ENCODE data around the gene GLIS1.
"Not testable (repeated sequence)": the region's sequence is repeated elsewhere in the genome, so short reads cannot be mapped to it uniquely, and the experiment has no call there.

The GLIS1 gene

GRCh38 chr1:53556657-53557227, 182.2 kb downstream of the GLIS1 start:
- DNase-seq, result no peak

GRCh38 chr1:53555620-53556326, 183.2 kb downstream of the GLIS1 start:
- not testable (repeated sequence) for DNase-seq

- DNase-seq, result no peak
Measured at GRCh38 chr1:53554592-53555305, 184.2 kb downstream of the GLIS1 start.

- DNase-seq, result no peak
Measured at GRCh38 chr1:53553734-53554509, 185.0 kb downstream of the GLIS1 start.

GRCh38 chr1:53552981-53553733, 185.8 kb downstream of the GLIS1 start:
- no peak for DNase-seq

- no peak for DNase-seq
Measured at GRCh38 chr1:53552146-53552861, 186.7 kb downstream of the GLIS1 start.

- DNase-seq, result no peak
Measured at GRCh38 chr1:53551428-53551995, 187.5 kb downstream of the GLIS1 start.

GRCh38 chr1:53550201-53550741, 188.7 kb downstream of the GLIS1 start:
- no peak for DNase-seq

GRCh38 chr1:53549781-53550180, 189.2 kb downstream of the GLIS1 start:
- no peak for DNase-seq

DNA sequence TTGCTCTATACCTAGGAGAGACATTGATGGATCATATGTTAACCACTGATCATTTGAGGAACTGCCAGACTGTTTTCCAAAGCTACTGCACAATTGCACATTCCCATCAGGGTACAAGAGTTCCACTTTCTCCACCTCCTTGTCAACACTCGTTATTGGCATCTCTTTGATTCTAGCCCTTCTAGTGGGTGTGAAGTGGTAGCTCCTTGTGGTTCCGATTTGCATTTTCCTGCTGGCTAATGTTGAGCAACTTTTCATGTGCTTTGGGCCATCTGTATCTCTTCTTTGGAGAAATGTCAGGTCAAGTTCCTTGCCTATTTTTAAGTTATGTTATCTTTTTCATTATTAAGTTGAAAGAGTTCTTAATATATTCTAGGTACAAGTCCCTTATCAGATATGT, 189.7 kb downstream of the GLIS1 start:
- DNase-seq, result no peak

GRCh38 chr1:53548031-53548491, 190.9 kb downstream of the GLIS1 start:
- DNase-seq, result no peak

DNA sequence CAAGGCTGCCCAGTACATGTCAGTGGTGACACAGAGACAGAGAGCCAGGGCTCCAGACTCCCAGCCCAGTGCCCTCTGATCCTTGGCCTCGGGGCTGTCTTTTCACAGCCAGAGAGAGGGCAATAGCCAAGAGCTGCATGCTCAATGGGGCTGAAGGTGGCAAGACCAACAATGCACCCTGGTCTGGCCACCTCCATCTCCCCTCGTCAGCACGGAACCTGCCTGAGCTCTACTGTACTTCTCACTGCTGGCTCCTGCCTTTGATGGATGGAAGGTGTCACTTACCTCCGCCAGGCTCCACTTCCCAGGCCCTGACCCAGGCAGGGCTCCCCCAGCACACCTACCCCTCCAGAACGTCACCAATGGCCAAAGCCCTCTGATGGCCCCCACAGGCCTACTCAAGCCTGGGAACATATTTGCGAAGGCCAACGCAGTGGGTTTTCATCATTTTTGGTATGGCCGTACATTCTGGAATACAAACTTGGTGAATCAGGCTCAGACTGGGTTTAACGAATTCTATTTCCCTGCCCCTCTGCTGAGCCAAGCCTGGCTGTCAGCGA, 191.7 kb downstream of the GLIS1 start:
- no peak for DNase-seq

- DNase-seq, result no peak
Measured at GRCh38 chr1:53546409-53547155, 192.4 kb downstream of the GLIS1 start.

DNA sequence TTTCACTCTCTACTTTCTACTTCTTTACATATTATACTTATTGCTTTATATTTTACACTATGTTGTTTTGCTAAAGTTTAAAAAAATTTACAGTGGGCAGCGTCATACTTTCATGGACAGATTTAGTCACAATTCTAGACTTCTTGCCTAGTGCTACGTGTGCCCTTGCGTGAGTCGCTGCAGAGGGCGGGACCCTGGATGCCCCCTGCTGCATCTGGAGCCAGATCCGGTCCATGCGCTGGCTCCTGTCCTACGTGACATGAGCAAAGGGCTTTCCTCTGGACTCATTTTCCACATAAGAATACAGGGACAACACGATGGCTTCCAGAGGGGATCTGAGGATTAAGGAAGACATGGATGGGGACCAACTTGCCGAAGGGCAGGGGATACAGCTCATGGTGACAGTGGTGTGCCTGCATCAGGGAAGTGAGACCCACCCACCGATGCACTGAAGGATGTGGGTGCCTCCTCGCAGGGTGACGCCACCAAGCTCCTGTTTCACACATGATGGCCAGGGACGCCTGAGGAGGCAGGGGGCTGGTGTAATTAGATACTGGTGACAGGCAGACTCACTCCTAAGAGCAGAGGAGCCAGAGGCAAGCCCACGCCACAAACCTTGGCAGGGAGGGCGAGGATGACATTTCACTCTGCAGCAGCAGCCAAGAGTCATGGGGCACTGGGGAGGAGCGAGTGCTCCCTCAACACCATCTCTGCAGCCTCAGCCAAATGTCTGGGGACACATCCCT, 193.1 kb downstream of the GLIS1 start:
- DNase-seq, result no peak

DNA sequence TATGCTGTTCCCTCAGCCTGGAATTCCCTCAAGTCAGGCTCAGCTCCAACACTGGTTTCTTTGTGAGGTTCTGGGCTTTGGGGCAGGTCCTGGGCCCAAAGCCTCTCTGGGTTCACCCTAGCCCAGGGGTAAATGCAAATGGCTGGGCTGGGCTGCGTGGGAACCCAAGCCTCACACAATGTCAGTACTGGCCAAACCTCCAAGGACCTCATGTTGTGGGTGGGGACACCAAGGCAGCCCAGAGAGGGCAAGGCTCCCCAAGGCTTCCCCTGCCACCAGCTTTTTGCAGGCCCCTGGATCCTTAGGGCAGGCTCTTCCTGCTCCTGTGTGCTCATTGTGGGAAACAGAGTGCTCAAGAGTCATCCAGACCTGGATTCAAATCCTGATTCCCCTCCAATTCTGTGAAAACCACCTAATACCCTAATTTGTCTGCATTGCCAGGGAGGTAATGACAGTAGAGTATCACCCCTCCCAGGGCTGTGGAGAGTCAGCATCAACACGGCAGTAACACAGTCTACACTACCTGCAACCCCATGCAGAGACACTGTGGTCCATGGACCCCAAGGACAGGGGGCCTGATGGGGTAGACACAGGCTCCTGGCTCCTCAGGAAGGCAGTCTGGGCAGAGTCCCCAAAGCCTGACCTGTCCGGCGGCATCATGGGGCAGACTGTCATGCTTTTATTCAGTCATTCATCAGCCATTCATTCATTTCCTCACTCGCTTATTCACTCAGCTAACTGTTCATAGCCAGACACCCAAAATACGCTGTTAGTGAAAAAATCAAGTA, 194.0 kb downstream of the GLIS1 start:
- DNase-seq, result no peak

DNA sequence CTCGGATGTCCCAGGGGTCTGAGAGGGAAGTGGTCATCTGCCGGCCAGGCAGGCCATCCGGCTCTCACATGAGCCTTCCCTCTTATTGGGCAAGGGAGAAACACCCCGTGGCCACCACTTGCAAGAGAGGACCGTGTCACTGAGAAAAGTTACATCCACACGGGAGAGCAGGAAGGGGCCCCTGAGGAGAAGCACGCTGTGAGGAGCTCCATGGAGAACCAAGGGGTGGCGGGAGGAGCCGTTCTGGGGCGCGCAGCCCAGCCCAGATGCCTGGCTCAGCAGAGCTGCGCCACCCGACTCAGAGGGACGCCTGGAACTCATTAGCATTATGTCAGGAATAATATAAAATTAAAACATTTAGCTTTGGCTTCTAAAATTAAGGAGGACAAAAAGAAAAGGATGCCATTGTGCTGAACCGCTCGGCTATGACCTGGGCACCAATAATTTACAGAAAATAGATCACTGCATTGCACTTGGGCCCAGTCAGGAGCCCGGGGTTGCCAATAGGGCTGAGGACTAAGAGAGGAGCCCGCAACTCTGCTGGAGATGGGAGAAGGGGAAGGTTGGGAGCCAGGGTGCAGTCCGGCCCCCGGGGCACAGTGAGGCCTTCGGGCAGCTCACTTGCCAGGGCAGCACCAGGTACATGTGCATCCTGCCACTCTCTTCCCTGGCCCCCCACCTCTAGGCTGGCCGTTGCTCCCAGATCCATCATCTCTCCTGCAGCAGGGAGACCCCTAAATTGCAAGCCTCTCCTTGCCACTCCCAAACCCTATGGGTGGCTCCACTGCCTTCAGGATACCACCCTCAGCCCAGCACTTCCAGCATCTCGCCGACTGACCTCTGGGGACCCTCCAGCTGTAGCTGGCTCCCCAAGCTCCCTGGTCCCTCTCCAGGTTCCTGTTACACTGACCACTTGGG, 194.9 kb downstream of the GLIS1 start:
- no peak for DNase-seq

DNA sequence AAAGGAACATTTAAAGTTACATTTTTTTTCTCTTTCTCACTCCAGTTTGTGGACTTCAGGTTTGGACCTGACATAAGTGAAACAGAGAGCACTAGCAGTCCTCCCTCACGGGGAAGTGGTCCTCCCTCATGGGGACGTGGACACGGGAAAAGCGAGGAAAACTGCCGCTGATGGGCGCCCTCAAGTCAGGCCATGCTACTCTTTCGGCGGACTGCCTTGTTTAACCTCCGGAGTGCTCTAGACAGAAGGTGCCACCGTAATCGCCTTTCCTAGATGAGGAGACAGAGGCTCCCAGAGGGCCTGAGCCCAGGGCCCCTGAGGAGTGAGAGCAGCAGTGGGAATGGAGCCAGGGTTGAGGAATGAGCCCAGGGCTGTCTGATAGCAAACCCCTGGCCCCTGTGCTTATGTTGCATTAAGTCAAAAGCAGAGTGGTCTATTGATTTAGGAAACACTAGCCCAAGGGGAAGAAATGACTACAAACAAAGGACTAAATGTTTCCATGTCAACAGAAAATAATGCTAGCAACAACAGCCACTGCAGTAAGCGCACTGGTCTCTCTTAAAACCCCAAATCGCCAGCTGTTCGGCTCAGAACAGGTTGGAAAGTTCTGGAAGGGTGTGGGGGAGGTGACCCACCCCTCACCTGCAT, 195.7 kb downstream of the GLIS1 start:
- DNase-seq, result no peak

Measured in hippocampal formation (tissue), 2 donors.